ENCODE data around the gene FAM89B.

The FAM89B gene

GRCh38 chr11:65617990-65618751 lies 45.8 kb downstream of the FAM89B start:
- no peak for DNase-seq (ENCODE audit: low read depth, low spot score)
- H3K4me3 ChIP-seq (ENCODE audit: low read length), result no peak overlapping the region

GRCh38 chr11:65618763-65619162 lies 46.4 kb downstream of the FAM89B start:
- no peak for DNase-seq (ENCODE audit: low read depth, low spot score)
- no peak overlapping the region for H3K4me3 ChIP-seq (ENCODE audit: low read length)

GRCh38 chr11:65619281-65619928 lies 47.1 kb downstream of the FAM89B start:
- no peak for DNase-seq (ENCODE audit: low read depth, low spot score)
- H3K4me3 ChIP-seq (ENCODE audit: low read length), result no peak overlapping the region

GRCh38 chr11:65620666-65621065 lies 48.3 kb downstream of the FAM89B start:
- DNase-seq (ENCODE audit: low read depth, low spot score), result no peak
- no peak overlapping the region for H3K4me3 ChIP-seq (ENCODE audit: low read length)

GRCh38 chr11:65621460-65621859 lies 49.1 kb downstream of the FAM89B start:
- DNase-seq (ENCODE audit: low read depth, low spot score), result no peak
- H3K4me3 ChIP-seq (ENCODE audit: low read length), result no peak overlapping the region

GRCh38 chr11:65622011-65622410 lies 49.7 kb downstream of the FAM89B start:
- H3K4me3 ChIP-seq (ENCODE audit: low read length), result no peak overlapping the region
- no peak for DNase-seq (ENCODE audit: low read depth, low spot score)

GRCh38 chr11:65623177-65623576 lies 50.8 kb downstream of the FAM89B start:
- H3K4me3 ChIP-seq (ENCODE audit: low read length), result no peak overlapping the region
- no peak for DNase-seq (ENCODE audit: low read depth, low spot score)
